IMR-90 (cell line): ENCODE measurements around the gene HOXC6. TPM values are rescaled to one million over a fixed set of nuclear protein-coding genes. Genes with fewer than 3 reads are reported as not detected.

Experiments used
- ATAC-seq: fragments of 200-7000 bp; cut with Tn5 transposase; 2 replicates; pipeline ENCODE4 v1.9.1; 2020; ENCODE audit warnings: low read depth, mild to moderate bottlenecking, moderate library complexity
- BruUV-seq: library from RNA; stranded (reverse); fragments of 400-500 nt; replicated peaks from 2 replicates; lab custom pipeline; 2021; lab: Mats Ljungman, UMichigan
- CTCF ChIA-PET: fragments of 300-600 bp; formaldehyde crosslinking; extraction: SDS; loops from one replicate; lab custom pipeline; 2021; ENCODE audit warnings: antibody characterized with exemption; lab: Yijun Ruan, JAX
- POLR2A ChIA-PET: fragments of 300-600 bp; sonication (Branson Sonifier 250); formaldehyde crosslinking; loops from one replicate; lab custom pipeline; 2022; ENCODE audit warnings: antibody characterized with exemption; ENCODE audit not compliant: unreplicated experiment; lab: Charles Lee
- DNase-seq: peaks from one replicate; pipeline ENCODE4 v3.0.0; 2013
- H2AFZ ChIP-seq: replicated peaks from 2 replicates; pipeline ENCODE3; 2013; ENCODE audit warnings: low read length, mild to moderate bottlenecking; ENCODE audit not compliant: poor library complexity
- H2AK5ac ChIP-seq: 2 replicates; pipeline ENCODE4 v1.6.1; 2013; ENCODE audit warnings: low read depth, low read length, inconsistent platforms
- H2AK9ac ChIP-seq: replicated peaks from 2 replicates; pipeline ENCODE3; 2013; ENCODE audit warnings: mild to moderate bottlenecking, low read depth, low read length, moderate library complexity; ENCODE audit not compliant: poor library complexity
- H2BK120ac ChIP-seq: 2 replicates; pipeline ENCODE4 v1.6.1; 2013; ENCODE audit warnings: low read depth, low read length, inconsistent platforms
- H2BK15ac ChIP-seq: 3 replicates; pipeline ENCODE4 v1.6.1; 2013; ENCODE audit warnings: low read depth, low read length, inconsistent platforms
- H2BK20ac ChIP-seq: 2 replicates; pipeline ENCODE4 v1.6.1; 2013; ENCODE audit warnings: low read depth, mild to moderate bottlenecking, inconsistent platforms, low read length, moderate library complexity
- H2BK5ac ChIP-seq: 2 replicates; pipeline ENCODE4 v1.6.1; 2013; ENCODE audit warnings: mild to moderate bottlenecking, low read depth, low read length, inconsistent platforms; ENCODE audit not compliant: poor library complexity, severe bottlenecking
- H3K14ac ChIP-seq: replicated peaks from 2 replicates; pipeline ENCODE4 v1.6.1; 2013; ENCODE audit warnings: low read depth, low read length, inconsistent platforms
- H3K18ac ChIP-seq: 2 replicates; pipeline ENCODE4 v1.6.1; 2013; ENCODE audit warnings: low read depth, low read length, control low read depth
- H3K23ac ChIP-seq: 2 replicates; pipeline ENCODE4 v1.6.1; 2013; ENCODE audit warnings: low read depth, low read length, inconsistent platforms
- H3K27ac ChIP-seq: 2 replicates; pipeline ENCODE4 v1.5.1; 2013; ENCODE audit warnings: mild to moderate bottlenecking, control low read depth, low read length; ENCODE audit not compliant: insufficient read depth
- H3K27me3 ChIP-seq: 2 replicates; pipeline ENCODE4 v1.6.1; 2013; ENCODE audit warnings: low read length; ENCODE audit not compliant: control insufficient read depth, insufficient read depth
- H3K36me3 ChIP-seq: 2 replicates; pipeline ENCODE4 v1.6.1; 2013; ENCODE audit warnings: low read length, mixed read lengths; ENCODE audit not compliant: control insufficient read depth, insufficient read depth
- H3K4ac ChIP-seq: 2 replicates; pipeline ENCODE4 v1.6.1; 2013; ENCODE audit warnings: low read depth, low read length, inconsistent platforms
- H3K4me1 ChIP-seq: 2 replicates; pipeline ENCODE4 v1.6.1; 2013; ENCODE audit warnings: low read length, mixed read lengths; ENCODE audit not compliant: control insufficient read depth, insufficient read depth
- H3K4me2 ChIP-seq: 2 replicates; pipeline ENCODE4 v1.6.1; 2013; ENCODE audit warnings: low read depth, mild to moderate bottlenecking, control low read depth, low read length, moderate library complexity
- H3K4me3 ChIP-seq: 2 replicates; pipeline ENCODE4 v1.5.1; 2013; ENCODE audit warnings: low read depth, mild to moderate bottlenecking, control low read depth, low read length, moderate library complexity; ENCODE audit not compliant: insufficient read depth
- H3K56ac ChIP-seq: 2 replicates; pipeline ENCODE4 v1.6.1; 2013; ENCODE audit warnings: low read length, inconsistent platforms; ENCODE audit not compliant: insufficient read depth; ENCODE audit errors: extremely low read depth
- H3K79me1 ChIP-seq, 2 experiments: 2 replicates each; pipeline ENCODE4 v1.6.1; 2013; ENCODE audit warnings: low read length in 2 of 2, inconsistent platforms in 1 of 2, low read depth in 1 of 2
- H3K9ac ChIP-seq: 2 replicates; pipeline ENCODE4 v1.6.1; 2013; ENCODE audit warnings: low read depth, low read length, control low read depth
- H3K9me1 ChIP-seq: 2 replicates; pipeline ENCODE4 v1.6.1; 2013; ENCODE audit warnings: low read length, inconsistent platforms; ENCODE audit not compliant: insufficient read depth
- H3K9me3 ChIP-seq: 2 replicates; pipeline ENCODE4 v1.6.1; 2013; ENCODE audit warnings: low read length; ENCODE audit not compliant: control insufficient read depth, insufficient read depth
- H4K20me1 ChIP-seq: 2 replicates; pipeline ENCODE4 v1.6.1; 2013; ENCODE audit warnings: low read length, inconsistent platforms; ENCODE audit not compliant: insufficient read depth
- H4K5ac ChIP-seq: 2 replicates; pipeline ENCODE4 v1.6.1; 2013; ENCODE audit warnings: mild to moderate bottlenecking, low read depth, low read length, control low read depth
- H4K8ac ChIP-seq, 2 experiments: 2 replicates each; pipeline ENCODE4 v1.6.1; 2013; ENCODE audit warnings: low read depth in 2 of 2, low read length in 2 of 2, control low read depth in 1 of 2, inconsistent platforms in 1 of 2
- H4K91ac ChIP-seq: 2 replicates; pipeline ENCODE4 v1.6.1; 2013; ENCODE audit warnings: low read depth, low read length, inconsistent platforms; ENCODE audit not compliant: insufficient read depth
- BHLHE40 ChIP-seq: fragments of 150-350 bp; IDR thresholded peaks from 2 replicates; pipeline ENCODE4 v1.6.1; 2016; ENCODE audit warnings: mild to moderate bottlenecking, low read depth, low read length
- CEBPB ChIP-seq: IDR thresholded peaks from 2 replicates; pipeline ENCODE4 v1.6.1; 2012; ENCODE audit warnings: low read depth, low read length, improper control_type of control experiment
- CTCF ChIP-seq: conservative IDR thresholded peaks from 2 replicates; pipeline ENCODE4 v1.5.1; 2012; ENCODE audit warnings: mild to moderate bottlenecking, low read depth, low read length, improper control_type of control experiment
- ELK1 ChIP-seq: fragments of 150-350 bp; IDR thresholded peaks from 2 replicates; pipeline ENCODE4 v1.6.1; 2016; ENCODE audit warnings: low read depth, mild to moderate bottlenecking, low read length, moderate library complexity, borderline replicate concordance
- FOS ChIP-seq: fragments of 150-350 bp; IDR thresholded peaks from 2 replicates; pipeline ENCODE4 v1.6.1; 2016; ENCODE audit warnings: low read depth, low read length
- MAFK ChIP-seq: IDR thresholded peaks from 2 replicates; pipeline ENCODE4 v1.6.1; 2012; ENCODE audit warnings: low read depth, low read length, improper control_type of control experiment
- MAZ ChIP-seq: IDR thresholded peaks from 2 replicates; pipeline ENCODE4 v1.6.1; 2012; ENCODE audit warnings: low read depth, mild to moderate bottlenecking, low read length, improper control_type of control experiment, moderate library complexity, borderline replicate concordance
- MXI1 ChIP-seq: IDR thresholded peaks from 2 replicates; pipeline ENCODE4 v1.6.1; 2012; ENCODE audit warnings: low read depth, mild to moderate bottlenecking, low read length, moderate library complexity, borderline replicate concordance
- POLR2A ChIP-seq: IDR thresholded peaks from 2 replicates; pipeline ENCODE4 v1.6.1; 2012; ENCODE audit warnings: mild to moderate bottlenecking, low read depth, low read length
- RAD21 ChIP-seq: IDR thresholded peaks from 2 replicates; pipeline ENCODE4 v1.6.1; 2012; ENCODE audit warnings: low read length, improper control_type of control experiment
- RCOR1 ChIP-seq: IDR thresholded peaks from 2 replicates; pipeline ENCODE4 v1.6.1; 2012; ENCODE audit warnings: mild to moderate bottlenecking, low read length, improper control_type of control experiment; ENCODE audit not compliant: insufficient replicate concordance
- RFX5 ChIP-seq: IDR thresholded peaks from 2 replicates; pipeline ENCODE4 v1.8.0; 2012; ENCODE audit warnings: low read depth, mild to moderate bottlenecking, low read length, moderate library complexity
- whole genome bisulfite sequencing, 2 experiments: methylation state at CpG; one replicate each; pipeline versions ENCODE4 v1.1.5 to v1.1.7; 2013; ENCODE audit warnings: missing lambda C conversion rate in 2 of 2; ENCODE audit not compliant: insufficient read length in 1 of 2; ENCODE audit errors: extremely low coverage in 2 of 2; 5-methylcytosine and 5-hydroxymethylcytosine counted together
- dilution Hi-C: fragments of 300-500 bp; cut with HindIII; formaldehyde crosslinking; loops from one replicate; pipeline ENCODE4 v1.14.3; 2018; ENCODE audit warnings: low sequenced_read_pairs; ENCODE audit not compliant: unreplicated experiment
- in situ Hi-C: fragments of 300-500 bp; cut with MboI; formaldehyde crosslinking; loops from 3 replicates; pipeline ENCODE4 v1.14.3; 2019; ENCODE audit warnings: low sequenced_read_pairs, inconsistent platforms, mixed read lengths
- intact Hi-C: fragments of 100-400 bp; cut with micrococcal nuclease; formaldehyde crosslinking; loops from 2 replicates; pipeline ENCODE4 v1.10.0; 2022
- polyA plus RNA-seq, 3 experiments: library from polyadenylated mRNA; depleted of rRNA; stranded (reverse); fragments of >200 nt; gene quantifications; 2 replicates each; pipeline ENCODE4 v1.2.3, GENCODE V29; 2012; ENCODE audit warnings: low replicate concordance in 1 of 3
- total RNA-seq: library from RNA; depleted of rRNA; stranded (reverse); fragments of >200 nt; gene quantifications from 2 replicates; pipeline ENCODE4 v1.2.3, GENCODE V29; 2012

HOXC6 gene
- total and polyA plus RNA-seq, 2 of the 4 experiments (the other 2 are of a cell fraction) = 1.1 TPM; not detected in 1

- TF ChIP-seq RCOR1 (no peak), CEBPB (no peak)
Measured at GRCh38 chr12:54010053-54010971, 17.9 kb upstream of the HOXC6 start (continued).

GRCh38 chr12:54010972-54011664, 17.1 kb upstream of the HOXC6 start:
- ChIA-PET CTCF (interaction anchor here (1.0 to 1.6 kb wide), 2 partner anchors 59 to 190 kb away, joined by 3 read pairs; no protein-coding TSS in a partner anchor), POLR2A (interaction anchor here (0.6 kb wide), 1 partner anchor 123 kb away, joined by 3 read pairs; no protein-coding TSS in a partner anchor)
- H3K27ac ChIP-seq = no peak overlapping the region
- intact Hi-C loops = no loop called here
- no peak overlapping the region for H3K23ac ChIP-seq
- H3K9me3 ChIP-seq = peaks cover 4% of the 10 kb centered on the region
- BruUV-seq = no TSS peak
- no peak overlapping the region for H3K9ac ChIP-seq
- no peak overlapping the region for H4K5ac ChIP-seq
- no peaks in the 10 kb centered on the region for H3K9me1 ChIP-seq
- H2AK9ac ChIP-seq = no peak overlapping the region
- dilution Hi-C loops = no loop called here
- no peak overlapping the region for H2BK20ac ChIP-seq
- no peak overlapping the region for H3K14ac ChIP-seq
- no peaks in the 10 kb centered on the region for H3K36me3 ChIP-seq
- no peak for DNase-seq
- in situ Hi-C loops = no loop called here
- H3K4me1 ChIP-seq = no peaks in the 10 kb centered on the region
- no peak overlapping the region for H4K91ac ChIP-seq
- no peak overlapping the region for H2BK15ac ChIP-seq
- no peak overlapping the region for H3K18ac ChIP-seq
- H4K20me1 ChIP-seq = no peaks in the 10 kb centered on the region
- peaks cover 90% of the 10 kb centered on the region for H3K27me3 ChIP-seq
- no peak overlapping the region for H4K8ac ChIP-seq
- H2BK120ac ChIP-seq = no peak overlapping the region
- no peaks in the 10 kb centered on the region for H3K79me1 ChIP-seq
- no peak overlapping the region for H3K4ac ChIP-seq
- no peak for ATAC-seq
- WGBS, 2 experiments = 0% methylated on average over 4 of the region's 17 CpGs; no CpG with 5 or more reads in 1 of the 2 experiments
- H3K56ac ChIP-seq = no peak overlapping the region
- H2AFZ ChIP-seq = no peak overlapping the region
- H3K4me2 ChIP-seq = no peak overlapping the region
- H3K4me3 ChIP-seq = no peak overlapping the region
- no peak overlapping the region for H2BK5ac ChIP-seq
- H2AK5ac ChIP-seq = no peak overlapping the region
- TF ChIP-seq RCOR1 (no peak), RAD21 (no peak), ELK1 (no peak), MAZ (no peak), MXI1 (no peak), MAFK (no peak), RFX5 (no peak), POLR2A (no peak), CTCF (no peak), CEBPB (no peak), FOS (no peak), BHLHE40 (no peak)
